ENCODE data around the gene TTYH2.

TTYH2 gene

DNA sequence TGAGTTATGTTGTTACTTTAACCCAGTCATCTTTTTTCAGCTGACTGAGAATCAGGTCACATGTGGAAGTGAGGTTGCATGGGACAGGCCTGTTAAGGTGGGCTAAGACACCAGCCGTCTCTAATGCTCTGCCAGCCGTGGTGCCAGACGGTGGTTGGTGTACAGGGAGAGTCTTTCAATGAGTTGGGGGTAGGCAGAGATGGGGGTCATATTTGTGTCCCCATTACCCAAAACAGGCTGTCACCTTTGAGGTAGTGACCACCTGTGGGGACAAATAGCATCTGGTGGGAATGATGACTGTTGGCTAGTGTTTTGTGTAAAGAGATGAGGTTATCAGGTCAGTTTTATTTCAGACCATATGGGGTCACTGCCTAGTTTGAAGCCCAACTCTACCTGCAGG is 8.1 kb upstream of the TTYH2 start:
- no peak overlapping the region for H3K4me3 ChIP-seq (ENCODE audit: low read depth, low read length)
- in situ Hi-C loops (cut with HindIII; ENCODE audit: low sequenced_read_pairs) = no loop called here
- TF ChIP-seq, protein P1, sequence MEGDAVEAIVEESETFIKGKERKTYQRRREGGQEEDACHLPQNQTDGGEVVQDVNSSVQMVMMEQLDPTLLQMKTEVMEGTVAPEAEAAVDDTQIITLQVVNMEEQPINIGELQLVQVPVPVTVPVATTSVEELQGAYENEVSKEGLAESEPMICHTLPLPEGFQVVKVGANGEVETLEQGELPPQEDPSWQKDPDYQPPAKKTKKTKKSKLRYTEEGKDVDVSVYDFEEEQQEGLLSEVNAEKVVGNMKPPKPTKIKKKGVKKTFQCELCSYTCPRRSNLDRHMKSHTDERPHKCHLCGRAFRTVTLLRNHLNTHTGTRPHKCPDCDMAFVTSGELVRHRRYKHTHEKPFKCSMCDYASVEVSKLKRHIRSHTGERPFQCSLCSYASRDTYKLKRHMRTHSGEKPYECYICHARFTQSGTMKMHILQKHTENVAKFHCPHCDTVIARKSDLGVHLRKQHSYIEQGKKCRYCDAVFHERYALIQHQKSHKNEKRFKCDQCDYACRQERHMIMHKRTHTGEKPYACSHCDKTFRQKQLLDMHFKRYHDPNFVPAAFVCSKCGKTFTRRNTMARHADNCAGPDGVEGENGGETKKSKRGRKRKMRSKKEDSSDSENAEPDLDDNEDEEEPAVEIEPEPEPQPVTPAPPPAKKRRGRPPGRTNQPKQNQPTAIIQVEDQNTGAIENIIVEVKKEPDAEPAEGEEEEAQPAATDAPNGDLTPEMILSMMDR (IDR thresholded peaks at IDR 0.05; ENCODE audit: low read depth, low read length, missing control alignments) = no peak
- no peak for DNase-seq (ENCODE audit: low read depth)

DNA sequence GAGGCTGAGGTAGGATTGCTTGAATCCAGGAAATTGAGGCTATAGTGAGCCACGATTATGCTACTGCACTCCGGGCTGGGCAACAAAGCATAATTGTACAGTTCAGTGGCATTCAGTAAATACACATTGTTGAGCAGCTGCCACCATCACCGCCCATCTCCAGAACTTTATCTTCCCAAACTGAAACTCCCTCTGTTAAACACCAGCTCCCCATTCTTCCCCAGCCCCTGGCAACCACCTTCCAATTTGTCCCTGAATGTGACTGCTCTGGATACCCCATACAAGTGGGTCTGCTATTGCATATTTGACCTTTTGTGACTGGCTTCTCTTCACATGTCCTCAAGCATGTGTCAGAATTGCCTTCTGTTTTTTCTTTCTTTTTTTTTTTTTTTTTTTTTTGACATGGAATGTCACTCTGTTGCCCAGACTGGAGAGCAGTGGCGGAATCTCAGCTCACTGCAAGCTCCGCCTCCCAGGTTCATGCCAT is 7.0 kb upstream of the TTYH2 start:
- in situ Hi-C loops (cut with HindIII; ENCODE audit: low sequenced_read_pairs) = no loop called here
- H3K4me3 ChIP-seq (ENCODE audit: low read depth, low read length) = no peak overlapping the region
- no peak for DNase-seq (ENCODE audit: low read depth)
- TF ChIP-seq, protein P1 (IDR thresholded peaks at IDR 0.05; ENCODE audit: low read depth, low read length, missing control alignments) = no peak

DNA sequence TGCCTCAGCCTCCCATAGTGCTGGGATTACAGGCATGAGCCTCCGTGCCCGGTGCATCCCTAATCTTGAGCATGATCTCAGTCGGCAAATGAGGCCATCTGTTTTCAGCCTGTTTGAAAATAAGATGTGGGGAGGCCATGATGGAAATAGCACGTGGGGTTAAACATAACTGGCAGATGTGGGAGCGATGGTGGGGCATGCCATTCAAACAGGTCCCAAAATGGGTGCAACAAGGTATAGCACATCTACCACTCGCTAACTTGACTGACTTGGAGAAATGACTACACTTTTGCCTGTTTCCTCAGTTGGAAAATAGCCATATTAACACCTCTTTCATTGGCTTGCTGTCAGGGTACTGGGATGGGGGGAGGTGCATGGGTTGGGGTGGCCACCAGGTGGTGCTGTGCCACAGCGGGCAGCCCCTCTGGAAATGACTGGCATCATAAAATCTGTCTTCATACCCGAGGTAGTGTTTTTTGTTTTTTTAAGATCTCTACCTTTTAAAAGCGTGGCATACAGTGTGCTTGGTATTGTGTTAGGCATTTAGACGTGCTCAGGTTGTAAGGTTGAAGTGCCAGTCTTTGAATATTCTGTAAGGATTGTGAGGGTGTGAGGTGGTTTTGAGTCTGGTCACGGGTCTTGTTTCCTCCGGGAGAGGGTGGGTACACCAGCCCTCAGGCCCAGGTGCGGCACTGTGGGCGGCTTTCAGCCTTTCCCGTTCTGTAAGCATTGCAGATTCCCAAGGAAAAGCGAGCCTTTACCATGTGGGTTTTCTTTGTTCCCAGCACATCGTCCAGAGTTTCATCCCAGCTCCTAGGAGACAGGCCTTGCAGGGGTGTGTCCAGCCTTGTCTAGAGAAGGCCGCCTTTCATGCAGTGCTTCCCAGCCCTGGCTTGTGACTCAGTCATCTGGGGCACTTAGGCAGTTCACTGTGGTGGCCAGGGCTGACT is 2.9 kb upstream of the TTYH2 start:
- no peak overlapping the region for H3K4me3 ChIP-seq (ENCODE audit: low read depth, low read length)
- in situ Hi-C loops (cut with HindIII; ENCODE audit: low sequenced_read_pairs) = no loop called here
- TF ChIP-seq, protein P1 (IDR thresholded peaks at IDR 0.05; ENCODE audit: low read depth, low read length, missing control alignments) = peak; percentile 99
- no peak for DNase-seq (ENCODE audit: low read depth)

DNA sequence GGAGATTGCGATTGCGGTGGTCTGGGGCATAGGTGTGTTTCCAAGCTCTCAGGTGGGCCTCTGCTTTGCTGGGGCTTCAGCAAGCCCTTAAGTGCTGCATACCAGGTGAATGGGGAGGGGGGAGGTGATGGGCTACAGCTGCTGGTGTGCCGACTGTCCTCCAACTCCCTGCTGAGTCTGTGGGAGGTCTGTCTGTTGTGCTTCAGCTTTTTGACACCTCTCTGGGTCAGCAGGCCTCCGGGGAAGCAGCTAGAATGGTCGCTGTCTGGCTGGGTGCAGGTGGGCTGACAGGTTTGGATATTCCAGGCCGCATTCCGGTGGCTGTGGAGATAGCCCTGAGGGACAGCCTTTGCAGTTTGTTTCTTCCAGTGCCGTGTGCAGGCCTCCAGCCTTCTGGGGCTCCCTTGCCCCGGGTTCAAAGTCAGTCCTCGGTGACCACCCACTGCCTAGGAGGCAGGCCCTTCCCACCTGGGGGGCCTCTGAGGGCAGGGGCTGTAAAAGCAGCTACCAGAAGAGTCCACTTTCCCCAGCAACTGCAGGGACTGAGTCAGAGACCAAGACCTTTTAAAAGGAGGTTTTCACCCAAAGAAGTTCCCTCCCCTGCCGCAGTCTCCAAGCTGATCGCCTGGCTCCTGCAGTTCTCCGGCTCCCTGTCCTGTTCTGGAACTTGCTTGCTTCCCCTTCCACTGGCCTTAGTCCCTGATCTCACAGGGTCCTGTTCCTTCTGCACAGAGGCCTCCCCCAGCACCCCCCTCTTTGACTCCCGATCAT is 2.0 kb upstream of the TTYH2 start:
- peak overlapping the region; percentile 54 for H3K4me3 ChIP-seq (ENCODE audit: low read depth, low read length)
- DNase-seq (ENCODE audit: low read depth) = no peak
- in situ Hi-C loops (cut with HindIII; ENCODE audit: low sequenced_read_pairs) = no loop called here
- TF ChIP-seq, protein P1 (IDR thresholded peaks at IDR 0.05; ENCODE audit: low read depth, low read length, missing control alignments) = no peak

DNA sequence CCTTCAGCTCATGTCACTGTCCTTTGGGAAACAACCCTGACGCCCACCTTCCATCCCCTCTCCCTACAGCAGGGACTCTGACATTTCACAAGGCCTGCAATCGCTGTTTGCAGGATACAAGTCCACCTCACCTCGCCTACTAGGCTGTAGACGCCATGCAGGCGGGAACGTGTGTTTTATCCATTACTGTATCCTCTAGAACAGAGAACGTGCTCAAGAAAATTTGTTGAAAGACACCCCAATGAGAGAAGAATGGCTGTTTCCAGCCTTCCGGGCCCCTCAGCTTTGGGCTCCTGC is 1.5 kb upstream of the TTYH2 start:
- DNase-seq (ENCODE audit: low read depth) = no peak
- peak overlapping the region; percentile 54 for H3K4me3 ChIP-seq (ENCODE audit: low read depth, low read length)
- TF ChIP-seq, protein P1 (IDR thresholded peaks at IDR 0.05; ENCODE audit: low read depth, low read length, missing control alignments) = no peak
- in situ Hi-C loops (cut with HindIII; ENCODE audit: low sequenced_read_pairs) = no loop called here

DNA sequence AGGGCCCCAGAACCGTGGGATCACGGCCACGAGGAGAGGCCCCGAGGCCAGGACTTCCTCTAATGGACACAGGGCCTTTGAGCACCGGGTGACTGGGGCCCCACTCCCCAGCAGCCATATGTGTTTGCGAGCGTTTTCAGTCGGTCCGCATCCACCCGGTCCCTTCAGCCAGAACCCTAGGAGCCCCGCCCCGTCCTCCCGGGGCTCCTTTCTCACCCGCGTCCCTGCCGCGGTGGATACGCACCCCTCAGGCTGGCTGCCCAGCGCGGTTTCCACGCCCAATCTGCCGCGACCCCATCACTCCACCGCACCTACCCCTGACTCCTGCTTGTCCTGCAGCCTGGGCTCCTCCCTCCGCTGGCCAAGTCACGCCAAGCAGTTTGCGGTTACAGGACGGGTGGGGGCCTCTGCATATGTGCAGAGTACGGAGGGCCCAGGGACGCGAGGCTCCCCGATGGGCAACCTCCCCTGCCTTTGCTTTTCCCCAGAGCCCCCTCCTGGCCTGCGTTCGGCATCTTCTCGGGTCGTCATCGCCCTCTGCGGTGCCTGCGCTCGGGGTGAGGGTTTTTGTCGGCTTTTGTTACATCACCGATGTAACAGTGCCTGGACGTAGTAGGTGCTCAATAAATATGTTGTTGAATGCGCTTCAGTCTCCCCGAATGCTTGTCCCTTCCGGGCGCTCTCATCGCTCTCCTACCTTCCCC is 1.0 kb upstream of the TTYH2 start:
- DNase-seq (ENCODE audit: low read depth) = no peak
- TF ChIP-seq, protein P1 (IDR thresholded peaks at IDR 0.05; ENCODE audit: low read depth, low read length, missing control alignments) = no peak
- peak overlapping the region; percentile 54 for H3K4me3 ChIP-seq (ENCODE audit: low read depth, low read length)
- in situ Hi-C loops (cut with HindIII; ENCODE audit: low sequenced_read_pairs) = no loop called here
